Duodenal mucosa (tissue), 2 donors: ENCODE data around the gene BLOC1S1.

Source experiments
- H3K27ac ChIP-seq: one replicate; pipeline ENCODE4 v1.7.0; 2013; ENCODE audit warnings: low read depth, low read length
- H3K27me3 ChIP-seq, 2 donors: one replicate each; pipeline ENCODE4 v1.7.0; 2013; ENCODE audit warnings: low read length in 2 of 2, control low read depth in 1 of 2; ENCODE audit not compliant: insufficient read depth in 2 of 2, control insufficient read depth in 1 of 2
- H3K36me3 ChIP-seq, 2 donors: one replicate each; pipeline ENCODE4 v1.7.0; 2013; ENCODE audit warnings: low read length in 2 of 2, control low read depth in 1 of 2; ENCODE audit not compliant: insufficient read depth in 2 of 2, control insufficient read depth in 1 of 2
- H3K4me1 ChIP-seq, 2 donors: one replicate each; pipeline ENCODE4 v1.7.0; 2013; ENCODE audit warnings: low read length in 2 of 2, control low read depth in 1 of 2; ENCODE audit not compliant: insufficient read depth in 2 of 2, control insufficient read depth in 1 of 2
- H3K4me3 ChIP-seq, 2 donors: one replicate each; pipeline ENCODE4 v1.7.0; 2013; ENCODE audit warnings: low read length in 2 of 2, low read depth in 1 of 2
- H3K9ac ChIP-seq, 2 donors: one replicate each; pipeline ENCODE4 v1.7.0; 2013; ENCODE audit warnings: low read length in 2 of 2, low read depth in 1 of 2
- H3K9me3 ChIP-seq, 2 donors: one replicate each; pipeline ENCODE4 v1.7.0; 2013; ENCODE audit warnings: low read length in 2 of 2, control low read depth in 1 of 2; ENCODE audit not compliant: control insufficient read depth in 1 of 2

Gene BLOC1S1

GRCh38 chr12:55719371-55719770, 3.5 kb downstream of the BLOC1S1 start:
- Histone ChIP-seq H3K36me3 (peaks cover 4 to 18% of the 10 kb centered on the region in 2 donors), H3K9ac (peak overlapping the region; percentile 4 to 9), H3K27me3 (no peaks in the 10 kb centered on the region), H3K27ac (peak overlapping the region; percentile 28), H3K9me3 (no peaks in the 10 kb centered on the region), H3K4me3 (peak overlapping the region in 1 of 2 donors; percentile 13), H3K4me1 (peaks cover 69 to 85% of the 10 kb centered on the region in 2 donors)

GRCh38 chr12:55720071-55720564, 4.3 kb downstream of the BLOC1S1 start, which contains the start of gene RDH5:
TSS of gene RDH5 (plus strand) at chr12:55720393. CDS start at chr12:55721185, 792 bp downstream.
- peak within 1 kb of the TSS; percentile 49 for H3K27ac ChIP-seq
- peak within 1 kb of the TSS; percentile 57 to 59 for H3K4me3 ChIP-seq
- H3K9ac ChIP-seq, result peak within 1 kb of the TSS; percentile 46 to 48
- peaks cover 77 to 90% of the 10 kb centered on the region in 2 donors for H3K4me1 ChIP-seq
- no peaks in the 10 kb centered on the region for H3K9me3 ChIP-seq
- peaks cover 5 to 25% of the 10 kb centered on the region in 2 donors for H3K36me3 ChIP-seq
- H3K27me3 ChIP-seq, result no peaks in the 10 kb centered on the region

- no peaks in the 10 kb centered on the region for H3K9me3 ChIP-seq
- H3K9ac ChIP-seq, result peak overlapping the region; percentile 46 to 48
- H3K4me1 ChIP-seq, result peaks cover 71 to 85% of the 10 kb centered on the region in 2 donors
- H3K27ac ChIP-seq, result no peak overlapping the region
- no peaks in the 10 kb centered on the region for H3K27me3 ChIP-seq
- H3K36me3 ChIP-seq, result peaks cover 12 to 33% of the 10 kb centered on the region in 2 donors
- peak overlapping the region; percentile 57 to 59 for H3K4me3 ChIP-seq
These were observed 5.1 kb downstream of the BLOC1S1 start for GRCh38 chr12:55720894-55721444.

GRCh38 chr12:55721601-55722213, 5.9 kb downstream of the BLOC1S1 start:
- H3K36me3 ChIP-seq, result peaks cover 13 to 40% of the 10 kb centered on the region in 2 donors
- peaks cover 70 to 84% of the 10 kb centered on the region in 2 donors for H3K4me1 ChIP-seq
- H3K9me3 ChIP-seq, result no peaks in the 10 kb centered on the region
- no peak overlapping the region for H3K27ac ChIP-seq
- H3K9ac ChIP-seq, result peak overlapping the region; percentile 36 to 48
- H3K27me3 ChIP-seq, result no peaks in the 10 kb centered on the region
- H3K4me3 ChIP-seq, result peak overlapping the region; percentile 57 to 59

- no peak overlapping the region for H3K4me3 ChIP-seq
- no peak overlapping the region for H3K27ac ChIP-seq
- H3K36me3 ChIP-seq, result peaks cover 13 to 40% of the 10 kb centered on the region in 2 donors
- H3K9me3 ChIP-seq, result no peaks in the 10 kb centered on the region
- peaks cover 69 to 84% of the 10 kb centered on the region in 2 donors for H3K4me1 ChIP-seq
- H3K27me3 ChIP-seq, result no peaks in the 10 kb centered on the region
- H3K9ac ChIP-seq, result peak overlapping the region in 1 of 2 donors; percentile 18
These were observed 7.1 kb downstream of the BLOC1S1 start for GRCh38 chr12:55722948-55723347.

- Histone ChIP-seq H3K4me3 (no peak overlapping the region), H3K27me3 (no peaks in the 10 kb centered on the region), H3K9me3 (no peaks in the 10 kb centered on the region), H3K36me3 (peaks cover 13 to 40% of the 10 kb centered on the region in 2 donors), H3K4me1 (peaks cover 62 to 78% of the 10 kb centered on the region in 2 donors), H3K27ac (no peak overlapping the region), H3K9ac (peak overlapping the region in 1 of 2 donors; percentile 20)
These were observed 7.8 kb downstream of the BLOC1S1 start for GRCh38 chr12:55723516-55724225.

- Histone ChIP-seq H3K27ac (no peak overlapping the region), H3K36me3 (peaks cover 13 to 38% of the 10 kb centered on the region in 2 donors), H3K9ac (peak overlapping the region in 1 of 2 donors; percentile 20)
These were observed 8.5 kb downstream of the BLOC1S1 start for GRCh38 chr12:55724226-55724939.

GRCh38 chr12:55724940-55725309, 9.1 kb downstream of the BLOC1S1 start:
- H3K36me3 ChIP-seq, result peaks cover 13 to 37% of the 10 kb centered on the region in 2 donors
- H3K4me3 ChIP-seq, result no peak overlapping the region
- no peaks in the 10 kb centered on the region for H3K9me3 ChIP-seq
- H3K27me3 ChIP-seq, result no peaks in the 10 kb centered on the region
- H3K4me1 ChIP-seq, result peaks cover 52 to 70% of the 10 kb centered on the region in 2 donors
- no peak overlapping the region for H3K27ac ChIP-seq
- no peak overlapping the region for H3K9ac ChIP-seq

More at GRCh38 chr12:55724226-55724939, 8.5 kb downstream of the BLOC1S1 start:
- H3K27me3 ChIP-seq, result no peaks in the 10 kb centered on the region
- peaks cover 55 to 71% of the 10 kb centered on the region in 2 donors for H3K4me1 ChIP-seq
- no peak overlapping the region for H3K4me3 ChIP-seq
- H3K9me3 ChIP-seq, result no peaks in the 10 kb centered on the region

GRCh38 chr12:55725556-55725955, 9.7 kb downstream of the BLOC1S1 start:
- peaks cover 55 to 70% of the 10 kb centered on the region in 2 donors for H3K4me1 ChIP-seq
- peaks cover 13 to 37% of the 10 kb centered on the region in 2 donors for H3K36me3 ChIP-seq
- no peak overlapping the region for H3K9ac ChIP-seq
- no peak overlapping the region for H3K27ac ChIP-seq
- no peaks in the 10 kb centered on the region for H3K9me3 ChIP-seq
- H3K27me3 ChIP-seq, result no peaks in the 10 kb centered on the region
- no peak overlapping the region for H3K4me3 ChIP-seq
